K562 (cell line): ENCODE data around the gene CAPZA1. TPM values are rescaled to one million over a fixed set of nuclear protein-coding genes. Genes with fewer than 3 reads are reported as not detected.
A peak's percentile ranks its signal among the peaks of the same experiment; 100 is the strongest.

ENCODE experiments used
- BMI1 ChIP-seq: fragments of 150-350 bp; IDR thresholded peaks from 2 replicates; pipeline ENCODE4 v1.6.1; 2014; ENCODE audit warnings: low read length
- BRCA1 ChIP-seq, 2 experiments: fragments of 450-650 bp in 1 of 2; sonication (generic) in 1 of 2; formaldehyde crosslinking in 1 of 2; IDR thresholded peaks; 2 replicates each; pipeline versions ENCODE4 v1.5.0 to v1.6.1; 2017 to 2020; ENCODE audit warnings: mild to moderate bottlenecking in 1 of 2, missing genetic modification reagents in 1 of 2
- C11orf30 ChIP-seq: fragments of 450-650 bp; IDR thresholded peaks from 2 replicates; pipeline ENCODE4 v1.6.1; 2016; ENCODE audit warnings: low read depth, mild to moderate bottlenecking
- CBFB ChIP-seq: sonication (generic); formaldehyde crosslinking; IDR thresholded peaks from 2 replicates; pipeline ENCODE4 v1.4.0; 2020; ENCODE audit warnings: mild to moderate bottlenecking, missing genetic modification reagents
- DNMT1 ChIP-seq: fragments of 450-650 bp; IDR thresholded peaks from 2 replicates; pipeline ENCODE4 v1.6.1; 2016; ENCODE audit warnings: antibody characterized with exemption, mild to moderate bottlenecking
- ETV5 ChIP-seq: sonication (generic); formaldehyde crosslinking; IDR thresholded peaks from 2 replicates; pipeline ENCODE4 v1.4.0; 2020; ENCODE audit warnings: low read depth, mild to moderate bottlenecking, missing genetic modification reagents
- HIVEP1 ChIP-seq: fragments of 250-450 bp; sonication (Bioruptor Pico); IDR thresholded peaks from 2 replicates; pipeline ENCODE4 v1.4.0; 2020; ENCODE audit warnings: mild to moderate bottlenecking
- HNRNPH1 ChIP-seq: fragments of 200-400 bp; formaldehyde crosslinking; optimal IDR thresholded peaks from 2 replicates; pipeline ENCODE3; 2017; ENCODE audit warnings: low read depth, mild to moderate bottlenecking, low read length, moderate library complexity
- MAFK ChIP-seq: IDR thresholded peaks from 2 replicates; pipeline ENCODE4 v1.6.1; 2011; ENCODE audit warnings: low read length, improper control_type of control experiment
- MBD1 ChIP-seq: fragments of 250-450 bp; sonication (Bioruptor Pico); IDR thresholded peaks from 2 replicates; pipeline ENCODE4 v1.8.0; 2022; ENCODE audit warnings: inconsistent platforms
- MTA1 ChIP-seq: fragments of 450-650 bp; IDR thresholded peaks from 2 replicates; pipeline ENCODE4 v1.6.1; 2017; ENCODE audit warnings: borderline replicate concordance
- NUFIP1 ChIP-seq: fragments of 450-650 bp; IDR thresholded peaks from 2 replicates; pipeline ENCODE4 v1.6.1; 2018; ENCODE audit not compliant: partially characterized antibody
- POLR2A ChIP-seq: fragments of 450-650 bp; conservative IDR thresholded peaks from 2 replicates; pipeline ENCODE4 v1.6.1; 2016
- RAD51 ChIP-seq: fragments of 450-650 bp; IDR thresholded peaks from 2 replicates; pipeline ENCODE4 v1.7.1; 2016; ENCODE audit warnings: low read depth, mild to moderate bottlenecking, borderline replicate concordance
- SNIP1 ChIP-seq: fragments of 450-650 bp; IDR thresholded peaks from 2 replicates; pipeline ENCODE4 v1.7.1; 2017; ENCODE audit warnings: low read depth, mild to moderate bottlenecking
- STAT5A ChIP-seq: IDR thresholded peaks from 2 replicates; pipeline ENCODE4 v1.6.1; 2012; ENCODE audit warnings: low read length, inconsistent platforms, borderline replicate concordance
- TAF7 ChIP-seq: fragments of 450-650 bp; IDR thresholded peaks from 2 replicates; pipeline ENCODE4 v1.6.1; 2016; ENCODE audit warnings: missing genetic modification characterization, missing compliant biosample characterization
- U2AF1 ChIP-seq: fragments of 200-400 bp; formaldehyde crosslinking; optimal IDR thresholded peaks from 2 replicates; pipeline ENCODE3; 2017; ENCODE audit warnings: mild to moderate bottlenecking, low read depth, low read length, moderate library complexity
- YBX1 ChIP-seq: fragments of 450-650 bp; IDR thresholded peaks from 2 replicates; pipeline ENCODE4 v1.7.1; 2016; ENCODE audit warnings: mild to moderate bottlenecking
- ZNF239 ChIP-seq: fragments of 250-450 bp; sonication (Bioruptor Pico); IDR thresholded peaks from 2 replicates; pipeline ENCODE4 v1.4.0; 2020; ENCODE audit warnings: mild to moderate bottlenecking
- ZNF316 ChIP-seq: fragments of 450-650 bp; IDR thresholded peaks from 2 replicates; pipeline ENCODE4 v1.6.1; 2016
- ZNF511 ChIP-seq: sonication (generic); formaldehyde crosslinking; IDR thresholded peaks from 2 replicates; pipeline ENCODE4 v1.8.0; 2022; ENCODE audit warnings: mild to moderate bottlenecking, missing genetic modification reagents
- ZNF764 ChIP-seq: fragments of 250-450 bp; sonication (Bioruptor Pico); IDR thresholded peaks from 2 replicates; pipeline ENCODE4 v1.4.0; 2020; ENCODE audit warnings: low read depth, mild to moderate bottlenecking, moderate library complexity
- ZNF766 ChIP-seq: fragments of 200-800 bp; sonication (Bioruptor generic); conservative IDR thresholded peaks from 2 replicates; pipeline ENCODE4 v1.6.1; 2016; ENCODE audit warnings: missing genetic modification characterization, missing compliant biosample characterization
- polyA plus RNA-seq, 8 experiments: library from polyadenylated mRNA; depleted of rRNA in 4 of 8; stranded (reverse) in 5 of 8; unstranded in 3 of 8; fragments of >200 nt; fragmentation: Nextera tagmentation in 2 of 8; fragmentation: Illumina TruSeq in 1 of 8; extraction: Ambion mirVana in 2 of 8; extraction: Trizol in 1 of 8; gene quantifications; 2 replicates each; pipeline versions ENCODE4 v1.2.1 to v1.2.3, GENCODE V29; 2011 to 2014; ENCODE audit warnings: inconsistent platforms in 1 of 8, missing spikeins in 1 of 8
- total RNA-seq, 7 experiments: library from RNA; depleted of rRNA in 6 of 7; stranded (reverse); fragments of >200 nt in 6 of 7; fragmentation: Illumina TruSeq in 2 of 7; extraction: Trizol in 2 of 7; gene quantifications; 2 replicates each; pipeline versions ENCODE4 v1.2.1 to v1.2.3, GENCODE V29; 2011 to 2021; ENCODE audit warnings: low replicate concordance in 1 of 7
- TF ChIP-seq, protein P1 (sequence below): fragments of 450-650 bp; IDR thresholded peaks from 2 replicates; pipeline ENCODE4 v1.6.1; 2018; ENCODE audit not compliant: partially characterized antibody
- TF ChIP-seq, protein P2 (sequence below): IDR thresholded peaks from 2 replicates; pipeline ENCODE4 v1.6.1; 2012; ENCODE audit warnings: low read depth, low read length, improper control_type of control experiment, borderline replicate concordance

Gene CAPZA1
- total and polyA plus RNA-seq, 9 of the 15 experiments (the other 6 are each of a cell fraction or from before 2014, with no cell fraction given) = 237 to 1,020 (median 306) TPM

DNA sequence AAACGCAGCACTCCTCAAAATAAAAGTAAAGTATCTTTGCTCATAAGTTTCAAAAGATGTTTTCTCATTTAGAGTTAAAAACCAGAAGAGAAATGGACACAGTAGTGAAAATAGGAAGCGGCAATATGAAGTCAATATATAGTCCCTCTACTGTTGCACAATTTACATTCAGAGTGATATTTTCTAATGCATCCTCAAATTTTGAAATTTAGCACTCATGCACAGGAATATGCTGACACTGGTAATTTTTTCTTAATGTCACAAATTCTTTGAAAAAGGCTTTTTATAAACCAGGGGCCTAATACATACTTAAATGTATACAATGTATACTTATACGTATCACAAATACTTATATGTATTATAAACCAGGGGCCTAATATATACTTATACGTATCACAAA lies 20.2 kb upstream of the CAPZA1 start (continued):
- no peak for TF ChIP-seq HNRNPH1
- peak; percentile 87 for TF ChIP-seq MAFK
- TF ChIP-seq POLR2A = no peak
- no peak for TF ChIP-seq RAD51
- TF ChIP-seq ZNF764 (CRISPR knock-in tag) = no peak
- TF ChIP-seq BMI1 = no peak
- no peak for TF ChIP-seq ZNF239 (CRISPR knock-in tag)
- peak; percentile 93 for TF ChIP-seq ZNF316
- no peak for TF ChIP-seq STAT5A
- no peak for TF ChIP-seq HIVEP1 (CRISPR knock-in tag)
- TF ChIP-seq NUFIP1 = no peak
- no peak for TF ChIP-seq YBX1
- no peak for TF ChIP-seq MTA1
- no peak for TF ChIP-seq ZNF511 (CRISPR knock-in tag)
- TF ChIP-seq DNMT1 = no peak
- no peak for TF ChIP-seq TAF7
- TF ChIP-seq, protein P1, sequence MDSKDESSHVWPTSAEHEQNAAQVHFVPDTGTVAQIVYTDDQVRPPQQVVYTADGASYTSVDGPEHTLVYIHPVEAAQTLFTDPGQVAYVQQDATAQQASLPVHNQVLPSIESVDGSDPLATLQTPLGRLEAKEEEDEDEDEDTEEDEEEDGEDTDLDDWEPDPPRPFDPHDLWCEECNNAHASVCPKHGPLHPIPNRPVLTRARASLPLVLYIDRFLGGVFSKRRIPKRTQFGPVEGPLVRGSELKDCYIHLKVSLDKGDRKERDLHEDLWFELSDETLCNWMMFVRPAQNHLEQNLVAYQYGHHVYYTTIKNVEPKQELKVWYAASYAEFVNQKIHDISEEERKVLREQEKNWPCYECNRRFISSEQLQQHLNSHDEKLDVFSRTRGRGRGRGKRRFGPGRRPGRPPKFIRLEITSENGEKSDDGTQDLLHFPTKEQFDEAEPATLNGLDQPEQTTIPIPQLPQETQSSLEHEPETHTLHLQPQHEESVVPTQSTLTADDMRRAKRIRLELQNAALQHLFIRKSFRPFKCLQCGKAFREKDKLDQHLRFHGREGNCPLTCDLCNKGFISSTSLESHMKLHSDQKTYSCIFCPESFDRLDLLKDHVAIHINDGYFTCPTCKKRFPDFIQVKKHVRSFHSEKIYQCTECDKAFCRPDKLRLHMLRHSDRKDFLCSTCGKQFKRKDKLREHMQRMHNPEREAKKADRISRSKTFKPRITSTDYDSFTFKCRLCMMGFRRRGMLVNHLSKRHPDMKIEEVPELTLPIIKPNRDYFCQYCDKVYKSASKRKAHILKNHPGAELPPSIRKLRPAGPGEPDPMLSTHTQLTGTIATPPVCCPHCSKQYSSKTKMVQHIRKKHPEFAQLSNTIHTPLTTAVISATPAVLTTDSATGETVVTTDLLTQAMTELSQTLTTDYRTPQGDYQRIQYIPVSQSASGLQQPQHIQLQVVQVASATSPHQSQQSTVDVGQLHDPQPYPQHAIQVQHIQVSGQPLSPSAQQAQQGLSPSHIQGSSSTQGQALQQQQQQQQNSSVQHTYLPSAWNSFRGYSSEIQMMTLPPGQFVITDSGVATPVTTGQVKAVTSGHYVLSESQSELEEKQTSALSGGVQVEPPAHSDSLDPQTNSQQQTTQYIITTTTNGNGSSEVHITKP = no peak
- TF ChIP-seq C11orf30 = peak; percentile 81
- TF ChIP-seq U2AF1 = no peak
- TF ChIP-seq ETV5 (CRISPR knock-in tag) = no peak
- TF ChIP-seq BRCA1 (IDR thresholded peaks at IDR 0.05) = no peak
- no peak for TF ChIP-seq BRCA1 (CRISPR knock-in tag; IDR thresholded peaks at IDR 0.05)
- no peak for TF ChIP-seq SNIP1
- no peak for TF ChIP-seq CBFB
- TF ChIP-seq ZNF766 = no peak
- TF ChIP-seq MBD1 (CRISPR knock-in tag) = no peak
- TF ChIP-seq, protein P2, sequence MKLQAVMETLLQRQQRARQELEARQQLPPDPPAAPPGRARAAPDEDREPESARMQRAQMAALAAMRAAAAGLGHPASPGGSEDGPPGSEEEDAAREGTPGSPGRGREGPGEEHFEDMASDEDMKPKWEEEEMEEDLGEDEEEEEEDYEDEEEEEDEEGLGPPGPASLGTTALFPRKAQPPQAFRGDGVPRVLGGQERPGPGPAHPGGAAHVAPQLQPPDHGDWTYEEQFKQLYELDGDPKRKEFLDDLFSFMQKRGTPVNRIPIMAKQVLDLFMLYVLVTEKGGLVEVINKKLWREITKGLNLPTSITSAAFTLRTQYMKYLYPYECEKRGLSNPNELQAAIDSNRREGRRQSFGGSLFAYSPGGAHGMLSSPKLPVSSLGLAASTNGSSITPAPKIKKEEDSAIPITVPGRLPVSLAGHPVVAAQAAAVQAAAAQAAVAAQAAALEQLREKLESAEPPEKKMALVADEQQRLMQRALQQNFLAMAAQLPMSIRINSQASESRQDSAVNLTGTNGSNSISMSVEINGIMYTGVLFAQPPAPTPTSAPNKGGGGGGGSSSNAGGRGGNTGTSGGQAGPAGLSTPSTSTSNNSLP = no peak
